CD4-positive, alpha-beta T cell treated with Interleukin-4 for 4 hours (primary cell): ENCODE measurements around the gene DSG2.
"Not testable (repeated sequence)": the region's sequence is repeated elsewhere in the genome, so short reads cannot be mapped to it uniquely, and the experiment has no call there.

Source experiments
- DNase-seq: peaks from one replicate; pipeline ENCODE4 v3.0.0-alpha.2; 2020

DSG2 gene

DNA sequence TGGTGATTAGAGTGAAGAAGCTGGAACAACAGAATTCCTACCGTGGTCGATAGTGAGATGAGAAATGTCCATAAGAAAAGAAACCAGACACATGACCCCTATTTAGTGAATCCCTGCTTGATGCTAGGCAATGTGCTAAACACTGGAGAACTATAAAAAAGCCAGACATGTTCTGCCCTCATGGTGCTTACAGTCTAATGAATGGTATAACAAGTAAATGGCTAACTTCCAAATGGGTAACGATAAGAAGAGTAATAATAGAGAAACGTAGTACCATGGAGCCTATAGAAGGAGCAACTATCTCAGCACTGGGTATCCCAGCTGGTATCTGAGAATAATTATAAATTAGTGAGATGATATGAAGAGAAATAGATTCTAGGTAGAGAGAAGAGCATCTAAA is 5.0 kb downstream of the DSG2 start:
- DNase-seq = no peak

DNA sequence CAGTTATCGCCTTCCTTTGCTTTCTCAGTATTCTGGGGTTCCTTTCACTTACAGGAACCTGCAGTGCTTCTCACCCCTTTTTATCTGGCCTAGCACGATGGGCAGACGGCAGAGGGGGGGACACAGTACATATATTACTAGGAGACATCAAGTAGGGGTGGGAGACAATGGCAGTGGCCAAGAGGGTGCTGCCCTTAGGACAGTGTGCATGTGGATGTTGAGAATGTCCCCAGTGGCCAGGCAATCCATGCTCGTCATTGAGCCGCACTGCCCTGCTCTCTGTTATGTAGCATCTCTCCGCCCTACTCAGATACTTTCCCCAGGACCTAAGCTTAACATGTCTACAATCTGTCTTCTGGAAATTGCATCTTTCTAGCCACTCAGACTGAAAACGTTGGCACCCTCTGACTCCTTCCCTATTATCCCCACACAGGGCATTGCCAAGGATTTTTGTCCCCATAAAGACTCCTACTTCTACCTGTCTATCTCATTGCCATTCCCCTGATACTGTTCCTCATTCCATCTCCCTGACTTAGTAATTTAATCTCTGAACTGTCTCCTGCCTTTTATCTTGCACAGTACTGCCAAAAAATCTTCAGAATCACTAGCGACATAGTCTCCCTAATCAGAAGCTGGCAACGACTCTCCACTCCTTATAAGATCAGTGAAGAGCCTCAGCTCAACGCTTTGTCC is 6.6 kb downstream of the DSG2 start:
- no peak for DNase-seq

DNA sequence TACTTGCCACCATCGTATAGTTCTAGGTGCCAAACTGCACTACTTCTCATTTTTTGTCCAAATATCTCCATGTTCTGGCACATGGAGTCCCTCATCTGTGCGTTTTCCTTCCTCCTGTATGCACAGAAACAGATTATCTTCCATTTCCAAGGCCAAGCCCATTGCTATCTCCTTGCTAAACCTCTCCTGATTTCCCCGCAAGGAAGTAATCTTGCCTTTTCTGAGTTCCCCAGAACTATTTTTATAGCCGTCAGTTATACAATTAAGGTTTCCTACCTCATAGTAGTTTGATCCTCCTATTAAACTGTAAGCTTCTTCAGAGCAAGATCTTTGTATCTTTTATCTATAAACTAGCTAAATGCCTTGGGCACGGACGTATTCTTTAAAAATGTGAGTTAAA is 7.2 kb downstream of the DSG2 start:
- no peak for DNase-seq

DNA sequence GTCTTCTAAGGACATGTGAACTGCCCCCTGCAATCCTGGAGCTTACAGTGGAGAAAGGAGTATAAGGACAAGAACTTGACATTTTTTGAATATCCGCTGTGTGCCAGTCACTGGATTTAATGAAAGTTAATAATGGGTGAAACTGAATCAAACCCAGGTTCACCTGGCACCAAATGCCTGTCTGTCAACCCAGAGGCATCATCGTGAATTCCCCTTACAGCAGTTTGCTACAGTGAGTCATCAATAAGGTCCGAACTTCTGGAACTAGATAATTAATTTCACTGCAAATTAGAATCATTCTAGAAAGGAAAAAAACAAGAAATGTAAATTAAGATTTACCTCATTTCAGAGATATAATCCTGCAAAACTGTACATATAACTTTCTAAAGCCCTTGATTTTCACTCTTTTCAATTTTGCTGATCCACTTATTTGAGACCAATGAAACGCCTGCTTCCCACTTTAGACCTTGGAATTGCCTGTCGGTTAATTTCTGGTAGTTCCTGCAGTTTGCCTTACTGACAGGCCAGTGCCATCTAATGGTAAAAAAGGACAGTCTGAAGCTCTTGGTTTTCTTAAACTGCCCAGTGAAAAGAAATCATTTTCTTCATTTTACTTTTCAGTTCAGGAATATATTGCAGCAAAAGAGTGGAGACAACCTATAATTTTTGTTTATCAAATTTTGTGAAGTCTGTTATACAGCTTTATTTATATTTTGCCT is 8.2 kb downstream of the DSG2 start:
- no peak for DNase-seq

DNA sequence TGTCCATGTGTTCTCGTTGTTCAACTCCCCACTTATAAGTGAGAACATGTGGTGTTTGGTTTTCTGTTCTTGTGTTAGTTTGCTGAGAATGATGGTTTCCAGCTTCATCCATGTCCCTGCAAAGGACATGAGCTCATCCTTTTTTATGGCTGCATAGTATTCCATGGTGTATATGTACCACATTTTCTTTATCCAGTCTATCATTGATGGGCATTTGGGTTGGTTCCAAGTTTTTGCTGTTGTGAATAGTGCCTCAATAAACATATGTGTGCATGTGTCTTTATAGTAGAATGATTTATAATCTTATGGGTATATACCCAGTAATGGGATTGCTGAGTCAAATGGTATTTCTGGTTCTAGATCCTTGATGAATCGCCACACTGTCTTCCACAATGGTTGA is 9.1 kb downstream of the DSG2 start:
- DNase-seq = not testable (repeated sequence)

DNA sequence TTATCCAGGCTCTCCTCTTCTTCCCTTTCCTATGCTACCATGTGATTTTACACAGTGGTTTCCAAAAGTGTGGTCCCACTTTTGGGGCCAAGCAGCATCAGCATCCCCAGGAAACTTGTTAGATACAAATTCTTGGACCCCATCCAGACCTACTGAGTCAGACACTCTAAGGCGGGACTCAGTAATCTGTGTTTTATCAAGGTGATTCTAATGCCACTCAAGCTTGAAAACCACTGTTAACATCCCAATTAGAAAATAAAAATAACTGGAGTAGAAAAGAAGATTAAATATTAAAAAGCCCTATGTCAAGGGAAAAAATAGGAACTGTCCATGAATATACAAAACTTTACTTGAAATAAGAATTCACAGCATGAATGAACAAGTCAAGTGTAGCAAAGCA is 10.8 kb downstream of the DSG2 start:
- DNase-seq = no peak

DNA sequence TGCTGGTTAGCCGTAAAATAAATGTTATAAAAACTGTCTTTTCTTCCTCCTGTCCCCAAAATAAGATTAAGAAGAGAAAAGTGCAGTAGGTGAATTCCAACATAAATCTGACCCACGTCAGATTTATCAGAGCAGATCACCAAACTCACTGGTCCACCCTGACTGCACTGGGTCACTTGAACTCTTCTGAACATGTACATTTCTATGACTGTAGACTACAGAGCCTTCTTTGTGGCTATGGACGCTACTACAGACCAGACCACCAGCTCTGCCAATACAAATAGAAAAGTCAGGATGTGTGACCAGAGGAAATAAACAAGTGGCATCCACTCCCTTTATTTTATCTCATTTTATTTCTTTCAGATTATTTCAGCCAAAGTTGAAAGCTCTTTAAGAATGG is 11.6 kb downstream of the DSG2 start:
- no peak for DNase-seq

DNA sequence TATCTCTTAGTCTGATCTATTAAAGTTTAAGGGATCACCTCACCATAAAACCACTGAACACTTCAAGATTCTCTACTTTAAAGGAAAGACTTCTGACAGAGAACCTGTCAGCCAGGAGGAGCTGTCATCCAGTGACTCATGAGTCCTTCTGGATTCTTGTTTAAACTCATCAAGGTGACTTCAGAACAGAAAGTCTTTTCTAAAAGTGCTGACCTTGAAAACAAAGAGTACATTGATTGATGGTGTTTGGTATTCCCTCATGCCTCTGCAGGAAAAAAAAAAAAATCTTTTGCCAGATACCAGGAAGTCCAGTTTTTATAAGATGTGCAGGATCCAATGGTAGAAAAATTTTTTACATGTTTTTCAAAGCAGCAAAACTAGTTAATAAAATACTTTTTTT is 12.3 kb downstream of the DSG2 start:
- DNase-seq = no peak

DNA sequence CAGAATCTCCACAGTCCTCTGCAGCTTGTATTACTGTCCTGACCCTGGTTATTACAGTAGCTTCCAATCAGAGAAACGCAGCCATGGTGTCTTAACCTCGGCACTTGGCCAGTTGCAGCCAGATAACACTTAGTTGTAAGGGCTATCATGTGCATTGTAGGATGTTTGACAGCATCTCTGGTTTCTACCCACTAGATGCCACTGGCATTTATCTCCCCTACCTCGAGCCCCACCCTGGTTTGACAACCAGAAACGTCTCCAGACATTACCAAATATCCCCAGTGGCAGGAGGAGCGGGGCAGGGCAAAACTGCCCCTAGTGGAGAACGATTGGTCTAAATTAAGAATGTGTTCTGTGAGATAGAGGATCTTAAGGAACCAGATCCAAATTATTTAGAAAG is 13.1 kb downstream of the DSG2 start:
- no peak for DNase-seq

DNA sequence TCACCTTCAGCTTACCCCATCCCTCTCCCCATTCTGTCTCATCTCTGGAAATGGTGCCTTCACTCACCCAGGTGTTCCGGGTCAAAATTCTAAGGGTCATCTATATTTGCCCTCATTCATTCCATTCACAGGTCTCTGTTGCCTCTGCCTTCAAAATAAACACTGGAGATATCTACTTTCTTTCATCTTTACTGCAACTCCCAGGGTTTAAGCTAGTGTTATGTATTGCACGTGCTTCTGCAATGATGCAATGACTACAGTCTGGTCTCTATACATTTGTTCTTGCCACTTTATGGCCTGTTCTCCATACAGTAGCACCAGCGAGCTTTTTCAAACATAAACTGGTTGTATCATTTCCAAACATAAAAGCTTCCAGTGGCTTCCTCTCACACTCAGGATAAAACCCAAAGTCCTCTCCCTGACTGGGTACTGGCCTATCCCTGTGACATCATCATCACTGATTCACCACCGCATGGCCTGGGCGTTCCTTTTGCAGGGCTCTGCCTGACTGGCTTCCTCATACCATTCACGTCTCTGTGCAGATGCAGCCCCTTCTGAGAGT is 14.3 kb downstream of the DSG2 start:
- DNase-seq = no peak

DNA sequence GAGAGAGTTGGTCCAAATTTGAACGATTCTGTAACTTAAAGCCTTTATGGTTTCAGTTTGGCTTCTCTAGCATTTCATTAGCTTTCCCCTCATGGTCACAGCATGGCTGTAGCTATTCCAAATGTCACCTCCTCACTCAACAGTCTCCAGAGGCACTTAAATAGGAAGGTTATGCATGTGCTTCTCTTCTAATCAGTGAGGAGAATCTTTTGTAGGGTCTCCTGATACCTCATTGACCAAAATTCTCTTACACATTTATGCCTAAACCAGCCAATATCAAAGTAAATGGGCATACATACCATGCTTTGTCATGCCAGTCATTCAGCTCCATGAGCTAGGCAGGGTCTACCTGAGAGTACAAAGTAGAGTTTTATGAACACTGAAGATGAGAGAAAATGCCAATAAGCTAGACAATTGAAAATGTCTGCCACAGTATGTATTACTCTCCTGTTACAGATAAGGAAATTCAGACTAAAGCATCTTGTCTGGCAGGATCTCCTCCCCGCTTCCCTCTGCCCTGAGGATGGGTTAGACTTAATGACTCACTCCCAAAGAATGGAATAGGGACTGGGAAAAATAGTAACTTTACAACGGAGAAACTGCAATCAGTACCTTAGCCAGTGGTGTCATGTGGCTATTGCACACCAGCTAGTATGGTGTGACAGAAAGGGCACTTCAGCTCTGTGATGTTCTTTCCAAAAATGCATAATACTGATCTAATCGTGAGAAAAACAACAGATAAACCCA is 15.4 kb downstream of the DSG2 start:
- DNase-seq = no peak

DNA sequence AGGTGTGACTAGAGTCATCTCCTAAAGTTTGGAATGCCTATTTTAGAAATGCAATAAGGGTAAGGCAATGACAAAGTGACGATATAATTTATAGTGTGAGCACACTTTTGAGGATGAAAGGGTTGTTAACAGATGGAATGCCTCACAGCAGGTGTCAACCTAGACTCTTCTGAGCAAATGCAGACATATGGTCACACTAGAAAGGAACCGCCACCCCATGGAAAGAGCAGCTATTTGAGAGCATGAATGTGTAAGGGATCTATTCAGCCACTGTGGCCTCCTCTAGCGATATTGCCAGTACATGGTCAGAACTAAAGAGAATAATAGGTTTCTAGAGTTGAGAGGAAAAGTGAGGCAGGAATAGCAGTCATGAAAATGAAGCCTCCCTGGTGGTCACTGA is 18.5 kb downstream of the DSG2 start:
- DNase-seq = no peak

DNA sequence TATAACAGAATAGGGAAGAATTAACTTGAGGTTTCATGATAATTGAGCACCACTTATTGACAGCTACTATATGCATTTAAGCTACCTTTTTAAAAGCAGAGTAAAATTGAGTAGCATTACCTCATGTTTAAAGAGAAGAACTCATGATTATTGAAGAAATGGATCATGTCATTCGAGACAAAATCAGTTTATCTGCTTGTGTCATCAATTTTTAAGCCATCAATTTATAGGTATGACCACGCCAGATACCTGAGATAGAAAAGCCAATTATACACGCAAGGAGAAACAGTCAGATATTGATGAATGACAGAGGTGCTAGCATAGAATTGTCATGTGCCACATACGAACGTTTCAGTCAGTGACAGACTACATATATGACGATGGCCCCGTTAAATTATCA is 28.4 kb downstream of the DSG2 start:
- DNase-seq = no peak

DNA sequence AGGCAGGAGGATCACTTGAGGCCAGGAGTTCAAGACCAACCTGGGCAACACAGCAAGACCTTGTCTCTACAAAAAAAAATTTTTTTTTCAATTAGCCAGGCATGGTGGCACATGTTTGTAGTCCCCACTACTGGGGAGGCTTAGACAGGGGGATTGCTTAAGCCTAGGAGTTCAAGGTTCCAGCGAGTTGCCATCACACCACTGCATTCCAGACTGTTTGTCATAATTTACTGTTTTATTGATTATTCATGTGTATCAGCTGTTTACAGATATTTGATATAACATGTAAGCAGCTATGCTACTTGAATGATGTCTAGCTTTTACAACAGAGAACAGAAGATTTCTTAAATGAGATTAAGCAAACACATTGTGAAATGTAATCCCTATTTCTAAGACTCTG is 35.3 kb downstream of the DSG2 start:
- DNase-seq = no peak

DNA sequence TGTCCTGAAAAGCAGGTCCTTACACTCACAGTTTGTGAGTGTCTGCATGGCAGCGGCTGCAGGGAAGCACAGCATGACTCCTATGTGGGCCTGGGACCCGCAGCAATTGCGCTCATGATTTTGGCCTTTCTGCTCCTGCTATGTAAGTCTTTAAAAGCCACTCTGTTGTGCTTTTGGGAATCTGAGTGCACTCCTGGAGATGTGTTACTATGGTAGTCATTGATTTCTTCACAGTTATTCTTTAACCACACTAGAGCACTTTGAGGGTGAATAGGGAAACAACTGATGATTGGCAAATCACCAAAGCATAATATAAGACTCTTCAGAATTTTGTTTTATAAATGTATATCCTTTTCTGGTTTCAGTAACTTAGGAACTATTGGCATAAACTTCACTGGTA is 40.9 kb downstream of the DSG2 start:
- no peak for DNase-seq

DNA sequence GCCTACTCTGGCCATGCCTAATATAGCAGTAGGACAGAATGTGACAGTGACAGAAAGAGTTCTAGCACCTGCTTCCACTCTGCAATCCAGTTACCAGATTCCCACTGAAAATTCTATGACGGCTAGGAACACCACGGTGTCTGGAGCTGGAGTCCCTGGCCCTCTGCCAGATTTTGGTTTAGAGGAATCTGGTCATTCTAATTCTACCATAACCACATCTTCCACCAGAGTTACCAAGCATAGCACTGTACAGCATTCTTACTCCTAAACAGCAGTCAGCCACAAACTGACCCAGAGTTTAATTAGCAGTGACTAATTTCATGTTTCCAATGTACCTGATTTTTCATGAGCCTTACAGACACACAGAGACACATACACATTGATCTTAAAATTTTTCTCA is 48.5 kb downstream of the DSG2 start:
- DNase-seq = no peak

DNA sequence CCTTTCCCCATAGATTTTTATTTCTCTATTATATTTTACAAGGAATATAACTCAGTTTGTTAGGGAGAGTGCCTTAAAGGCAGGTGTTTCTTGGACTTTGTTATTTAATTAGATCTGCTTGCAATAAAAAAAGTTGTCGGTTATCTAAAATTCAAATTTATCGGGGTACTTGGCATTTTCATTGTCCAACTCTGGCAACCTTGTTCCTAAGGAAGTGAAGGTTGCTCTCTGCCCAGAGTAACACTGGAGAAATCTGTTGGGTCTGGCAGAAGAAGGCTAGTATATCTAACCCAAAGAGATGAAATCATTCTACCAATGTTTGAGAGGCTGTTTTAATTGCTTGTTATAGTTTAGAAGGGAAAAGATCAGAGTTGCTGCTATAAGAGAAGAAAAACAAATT is 50.9 kb downstream of the DSG2 start:
- no peak for DNase-seq

DNA sequence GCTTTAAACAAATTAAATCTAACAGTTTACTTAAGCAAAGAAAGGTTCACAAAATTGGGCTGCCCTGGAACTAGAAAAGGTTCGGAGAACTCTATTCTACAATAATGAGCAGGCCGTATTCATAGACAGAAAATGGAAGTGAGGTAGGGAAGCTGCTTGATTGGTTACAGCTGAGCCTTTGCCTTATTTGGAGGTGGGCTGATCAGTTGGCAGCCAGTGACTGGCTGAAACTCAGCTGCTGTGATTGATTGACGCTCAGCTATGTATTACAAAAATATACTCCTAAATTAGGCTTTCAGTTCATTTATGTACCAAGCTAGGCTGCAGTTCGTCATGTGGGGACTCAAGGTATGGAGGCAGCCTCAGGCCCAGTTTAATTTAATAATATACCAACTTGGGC is 51.4 kb downstream of the DSG2 start:
- no peak for DNase-seq

DNA sequence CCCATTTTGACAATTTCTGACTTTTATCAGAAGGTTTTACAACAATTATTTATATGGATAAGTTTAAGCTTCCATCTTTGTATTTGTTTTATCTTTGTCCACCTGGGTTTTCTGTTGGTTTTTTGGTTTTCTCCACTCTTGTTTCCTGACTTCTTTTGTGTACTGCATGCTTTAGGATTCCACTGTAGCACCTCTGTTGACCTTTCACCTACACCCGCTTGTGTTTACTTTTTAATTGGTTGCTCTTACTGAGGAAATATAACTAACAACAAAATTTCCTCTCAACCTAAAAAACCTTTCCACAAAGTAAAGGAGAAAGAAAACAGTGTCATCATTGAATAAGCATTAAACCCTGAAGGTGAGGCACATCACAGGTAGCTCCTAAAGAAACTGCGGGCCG is 53.9 kb downstream of the DSG2 start:
- no peak for DNase-seq

DNA sequence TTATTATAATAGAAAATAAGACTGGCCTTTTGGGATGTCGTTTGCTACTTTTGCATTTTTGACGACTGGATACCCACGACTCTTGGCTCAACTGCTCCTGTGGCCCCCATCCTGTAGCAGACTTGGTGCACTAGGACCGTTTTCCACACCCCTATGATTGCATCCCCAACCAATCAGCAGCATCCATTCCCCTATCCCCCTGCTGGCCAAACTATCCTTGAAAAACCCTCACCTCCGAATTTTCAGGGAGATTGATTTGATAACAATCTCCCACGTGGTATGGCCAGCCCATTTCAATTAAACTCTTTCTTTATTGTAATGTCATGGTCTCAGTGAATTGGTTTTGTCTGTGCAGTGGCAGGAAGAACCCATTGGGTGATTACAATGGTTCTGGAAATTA is 55.8 kb downstream of the DSG2 start:
- no peak for DNase-seq

DNA sequence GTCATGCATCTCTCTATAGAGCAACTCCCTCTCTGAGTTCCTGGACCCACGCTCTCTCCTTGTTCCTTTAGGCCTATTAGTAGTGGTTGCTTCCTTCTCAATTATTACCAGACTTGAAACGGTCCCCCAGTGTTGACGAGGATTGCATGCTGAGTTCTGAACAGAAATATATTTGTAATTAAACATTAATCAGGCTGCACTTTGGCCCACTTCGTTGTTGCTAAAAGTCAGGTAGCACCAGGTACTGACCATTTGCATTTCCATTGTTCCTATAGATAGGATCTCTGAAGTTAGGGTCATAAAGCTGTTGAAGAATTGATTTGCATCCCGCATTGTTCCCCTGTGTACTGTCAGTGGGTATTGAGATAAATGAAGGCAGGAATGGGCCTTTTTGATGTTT is 56.8 kb downstream of the DSG2 start:
- DNase-seq = no peak

DNA sequence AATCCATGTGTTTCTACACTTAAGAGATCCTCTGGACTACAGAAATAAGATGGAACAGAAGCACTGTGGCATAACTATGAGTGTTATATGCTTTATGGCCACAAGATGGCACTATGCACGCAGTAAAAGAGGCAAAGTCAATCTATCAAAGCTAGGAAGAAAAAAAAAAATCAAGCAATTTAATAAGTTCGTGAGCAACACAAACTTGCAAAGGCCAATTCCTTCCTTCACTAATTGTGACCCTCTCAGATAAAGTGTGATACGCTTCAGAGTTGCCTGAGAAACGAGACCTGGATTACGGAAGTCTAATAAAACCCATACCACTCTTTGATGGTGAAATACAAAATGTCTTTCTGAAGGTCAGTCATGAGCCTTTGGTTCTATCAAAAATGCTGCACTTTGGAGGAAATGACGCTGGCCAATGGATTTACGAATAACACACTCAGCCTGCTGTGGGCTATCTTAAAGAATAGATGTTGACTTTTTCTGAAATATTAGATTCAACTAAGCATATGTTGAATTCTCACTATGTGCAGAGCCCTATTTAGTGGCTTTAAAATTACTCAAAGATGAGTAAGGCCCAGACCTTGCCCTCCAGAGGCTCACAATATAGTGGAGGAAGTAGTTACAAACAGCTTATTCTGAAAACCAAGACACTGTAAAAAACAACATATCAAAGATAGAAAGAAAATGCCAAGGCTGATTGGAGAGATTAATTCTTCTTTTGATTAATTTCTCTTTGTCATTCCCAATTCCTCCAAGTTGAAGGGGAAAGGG is 58.2 kb downstream of the DSG2 start:
- DNase-seq = peak; percentile 58

DNA sequence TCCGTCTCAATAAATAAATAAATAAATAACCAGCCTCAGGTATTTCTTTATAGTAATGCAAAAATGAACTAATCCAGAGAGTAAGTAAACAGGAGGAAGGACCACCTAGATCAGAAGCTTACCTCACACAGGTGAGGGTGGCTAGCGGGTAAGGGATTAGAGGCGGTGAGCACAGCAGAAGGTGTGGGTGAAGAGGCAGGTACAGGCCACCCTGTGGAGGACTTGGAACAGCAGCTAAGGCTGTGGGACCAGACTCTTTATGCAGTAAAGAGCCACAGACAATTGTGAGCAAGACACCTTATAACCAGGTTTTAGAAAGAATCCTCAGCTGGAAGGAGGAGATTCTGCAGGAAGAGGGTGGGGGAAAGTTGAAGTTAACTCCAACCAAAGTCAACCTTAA is 59.5 kb downstream of the DSG2 start:
- DNase-seq = no peak
